GM18505 (cell line): ENCODE data around the gene JAZF1.

Source experiments
- ATAC-seq: cut with Tn5 transposase; IDR thresholded peaks from one replicate; pipeline ENCODE4 v1.9.1; 2021; ENCODE audit not compliant: unreplicated experiment
- POLR2A ChIP-seq: IDR thresholded peaks from 4 replicates; pipeline ENCODE4 v1.6.1; 2011; ENCODE audit warnings: borderline replicate concordance; ENCODE audit not compliant: insufficient read depth, insufficient read length; ENCODE audit errors: extremely low read depth

The JAZF1 gene

DNA sequence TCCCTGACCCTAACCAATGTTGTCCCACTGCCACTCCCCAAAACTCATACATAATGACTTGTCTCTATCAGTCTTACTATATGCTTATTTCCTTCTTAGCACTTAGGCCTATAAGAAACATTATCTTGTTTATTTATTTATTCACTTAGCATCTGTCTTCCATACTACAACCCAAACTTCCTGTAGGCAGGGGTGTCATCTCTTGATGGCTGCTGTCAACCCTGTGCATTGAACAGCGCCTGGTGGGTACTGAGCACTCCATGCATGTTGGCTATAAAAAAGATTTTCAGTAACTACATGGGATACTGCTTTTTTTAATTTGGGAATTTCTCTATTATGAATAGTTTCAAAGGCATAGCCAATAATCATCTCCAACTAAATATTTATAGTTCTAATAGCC is 46.7 kb downstream of the JAZF1 start:
- no peak for ATAC-seq
- no peak for TF ChIP-seq POLR2A

DNA sequence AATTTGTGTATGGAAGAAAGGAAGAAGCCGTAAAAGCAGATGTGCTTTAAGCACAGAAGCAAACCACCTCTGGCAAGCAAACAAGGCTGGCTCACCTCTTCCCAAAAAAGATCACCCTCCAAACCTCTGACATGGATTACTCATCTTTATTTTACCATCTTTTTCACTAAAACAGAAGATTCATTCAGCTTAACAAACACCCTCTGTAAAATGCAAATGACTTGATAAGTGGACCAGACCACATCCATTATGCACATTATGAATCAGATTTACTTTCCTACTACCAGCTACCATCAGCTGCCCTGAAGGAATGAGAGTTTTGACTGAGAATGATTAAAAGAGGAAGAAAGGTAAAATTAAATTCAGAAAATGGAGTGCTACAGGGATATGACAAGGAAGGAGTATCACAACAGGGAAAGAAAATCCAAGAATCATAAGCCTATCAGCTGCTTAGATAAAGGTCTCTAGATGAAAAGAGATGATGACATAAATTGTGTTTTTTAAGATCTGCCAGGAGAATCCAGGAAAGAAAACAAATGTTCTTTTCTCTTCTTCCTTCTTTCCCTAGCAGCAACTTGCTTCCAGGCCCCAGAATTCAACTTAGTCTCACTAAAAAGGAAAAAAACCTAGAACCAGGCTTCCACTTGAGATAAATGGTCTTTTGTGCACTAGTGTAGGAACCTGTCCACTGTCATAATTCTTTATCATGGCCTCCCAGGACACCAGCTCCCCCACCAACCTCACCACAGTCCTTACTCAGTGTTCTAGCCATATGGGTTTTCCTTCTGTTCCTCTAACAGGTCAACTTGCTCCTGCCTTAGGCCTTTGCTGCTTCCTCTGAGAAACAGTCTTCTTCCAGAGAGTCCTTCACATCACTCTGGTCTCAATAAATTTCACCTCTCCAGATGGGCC is 47.4 kb downstream of the JAZF1 start:
- TF ChIP-seq POLR2A = no peak
- ATAC-seq = no peak

DNA sequence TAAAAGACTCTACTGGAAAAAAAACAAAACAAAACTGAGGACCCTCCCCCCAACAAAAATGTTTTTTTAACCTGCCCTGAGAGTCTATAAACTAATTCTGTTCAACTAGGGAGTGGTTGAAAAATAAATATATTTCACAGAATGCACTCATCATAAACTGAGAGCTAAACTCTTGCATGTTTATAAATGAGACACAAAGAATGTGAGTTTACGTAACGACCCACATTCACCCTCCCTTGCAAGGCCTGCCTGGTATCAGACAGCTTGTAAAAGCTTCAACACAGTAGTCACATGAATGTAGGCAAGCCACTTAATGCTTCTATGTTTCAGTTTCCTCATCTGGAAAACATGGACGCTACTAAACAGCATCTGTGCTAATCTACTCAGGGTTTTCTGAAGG is 50.3 kb downstream of the JAZF1 start:
- ATAC-seq = no peak
- no peak for TF ChIP-seq POLR2A

DNA sequence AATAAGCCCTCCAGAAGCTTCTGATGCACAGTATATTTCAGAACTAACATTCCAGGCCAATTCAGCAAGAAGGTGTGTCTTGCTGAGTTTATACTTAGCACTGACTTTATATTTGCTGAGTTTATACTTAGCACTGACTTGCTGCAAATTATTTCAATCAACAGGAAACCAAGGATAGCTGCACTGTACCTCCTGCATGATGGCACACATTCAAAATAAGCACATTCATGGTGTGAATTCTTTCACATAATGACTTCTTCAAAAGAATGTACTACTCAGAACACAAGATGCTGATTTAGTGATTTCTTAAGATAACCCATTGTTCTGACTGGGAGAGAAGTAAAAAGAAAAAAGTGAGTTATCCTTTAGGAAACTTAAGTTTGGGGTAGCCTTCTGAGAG is 52.0 kb downstream of the JAZF1 start:
- TF ChIP-seq POLR2A = no peak
- no peak for ATAC-seq

DNA sequence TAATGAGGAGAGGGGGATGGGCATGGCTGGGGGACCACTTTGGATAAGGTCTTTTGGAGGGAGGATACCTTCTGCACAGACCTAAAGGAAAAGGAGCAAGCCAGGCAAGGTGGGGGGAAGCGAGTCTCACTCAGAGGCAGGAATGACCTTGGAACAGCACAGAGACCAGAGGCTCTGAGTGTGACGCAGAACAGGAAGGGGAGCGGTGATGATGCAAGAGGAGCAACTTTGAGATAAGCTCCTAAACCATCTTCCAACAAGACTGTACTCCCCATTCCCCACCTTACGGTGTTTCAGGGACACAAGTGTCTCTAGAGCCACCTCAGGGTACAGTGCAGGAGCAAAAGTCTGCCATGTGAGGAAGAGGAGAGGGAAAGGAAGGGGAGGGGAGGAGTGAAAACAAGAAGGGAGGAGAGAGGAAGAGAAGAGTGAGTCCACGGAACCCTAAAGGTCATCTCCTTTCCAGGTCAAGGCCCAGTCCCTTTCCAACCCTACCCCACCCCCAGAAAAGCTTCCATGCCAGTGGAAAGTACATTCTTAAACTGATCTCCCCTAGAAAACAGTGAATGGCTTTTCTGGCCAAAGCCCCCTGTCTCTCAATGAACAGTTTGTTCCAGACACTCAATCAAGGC is 54.1 kb downstream of the JAZF1 start:
- ATAC-seq = no peak
- no peak for TF ChIP-seq POLR2A

DNA sequence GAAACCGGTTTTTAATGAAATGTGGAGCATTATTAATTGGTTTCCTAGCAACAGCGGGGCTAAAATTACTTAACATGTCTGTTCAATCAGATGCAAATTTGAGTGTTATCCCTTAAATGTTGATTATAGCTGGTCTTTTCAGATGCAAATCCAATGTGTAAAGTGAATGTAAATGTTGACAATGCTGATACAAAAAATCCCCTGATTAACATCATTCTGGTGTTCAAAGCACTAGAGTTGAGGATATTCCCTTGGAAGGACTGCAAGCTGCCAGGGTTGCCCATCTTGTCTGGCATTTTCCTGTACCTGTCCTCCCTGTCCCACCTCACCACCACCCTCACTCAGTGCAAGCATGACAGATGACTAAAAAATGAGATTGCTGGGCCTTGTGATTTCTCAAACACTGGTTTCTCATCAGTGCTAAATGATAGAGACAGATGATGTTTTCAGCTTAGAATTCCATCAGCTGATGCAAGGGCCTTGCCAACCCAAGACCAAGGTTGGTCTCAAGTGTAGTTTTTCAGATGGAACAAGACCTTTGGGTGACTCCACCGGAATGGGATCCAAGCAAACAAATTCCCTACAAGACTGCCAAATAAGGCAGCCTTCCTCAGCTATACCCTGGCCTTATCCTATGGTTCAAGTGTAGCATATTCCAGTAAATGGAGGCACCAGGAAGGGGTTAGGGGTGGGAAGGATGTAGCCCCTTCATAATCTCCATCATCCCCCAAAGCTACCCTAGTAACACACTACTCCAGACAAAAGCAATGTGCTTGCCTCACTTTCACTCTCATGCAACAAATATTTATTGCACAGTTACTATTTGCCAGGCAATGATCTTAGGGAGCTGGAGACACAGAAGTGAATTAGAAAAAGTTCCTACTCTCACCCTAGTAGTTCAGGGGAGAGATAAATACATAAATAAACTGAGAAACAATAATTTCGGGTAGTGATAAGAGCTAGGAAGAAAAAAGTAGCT is 54.9 kb downstream of the JAZF1 start:
- no peak for TF ChIP-seq POLR2A
- ATAC-seq = no peak

DNA sequence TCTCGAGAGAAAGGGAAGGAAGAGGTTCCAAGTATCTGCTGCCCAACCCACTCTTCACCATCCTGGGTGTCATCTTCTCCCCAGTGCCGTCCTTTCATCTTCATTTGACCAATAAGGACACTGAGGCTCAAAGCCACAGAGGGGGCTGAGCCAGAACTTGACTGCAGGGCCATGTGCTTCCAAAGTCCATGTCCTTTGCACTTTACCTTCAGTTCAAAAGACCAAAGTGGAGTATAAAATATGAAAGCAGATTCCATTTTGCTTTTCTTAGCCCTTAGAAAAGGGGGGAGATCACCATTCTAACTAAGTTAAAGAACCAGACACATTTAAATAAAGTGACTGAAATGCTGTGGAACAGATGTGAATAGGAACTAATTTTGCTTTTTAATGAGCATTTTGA is 56.2 kb downstream of the JAZF1 start:
- ATAC-seq = no peak
- no peak for TF ChIP-seq POLR2A

DNA sequence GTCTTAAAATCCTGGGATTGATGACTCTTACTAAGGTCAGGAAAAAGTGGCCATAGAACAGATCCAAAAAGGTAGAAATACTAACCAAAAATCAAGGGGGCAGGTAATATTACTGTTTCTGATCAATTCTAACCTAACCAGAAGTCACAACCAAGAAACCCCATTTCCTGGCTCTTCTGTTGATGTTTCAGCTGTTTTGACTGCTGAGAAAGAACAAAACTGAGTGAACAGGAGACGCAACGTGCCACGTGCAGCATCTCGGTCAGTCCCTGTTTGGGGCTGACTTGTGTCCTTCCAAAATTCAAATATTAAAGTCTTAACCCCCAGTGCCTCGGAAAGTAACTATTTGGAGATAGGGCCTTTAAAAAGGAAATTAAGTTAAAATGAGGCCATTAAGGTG is 56.8 kb downstream of the JAZF1 start:
- no peak for ATAC-seq

DNA sequence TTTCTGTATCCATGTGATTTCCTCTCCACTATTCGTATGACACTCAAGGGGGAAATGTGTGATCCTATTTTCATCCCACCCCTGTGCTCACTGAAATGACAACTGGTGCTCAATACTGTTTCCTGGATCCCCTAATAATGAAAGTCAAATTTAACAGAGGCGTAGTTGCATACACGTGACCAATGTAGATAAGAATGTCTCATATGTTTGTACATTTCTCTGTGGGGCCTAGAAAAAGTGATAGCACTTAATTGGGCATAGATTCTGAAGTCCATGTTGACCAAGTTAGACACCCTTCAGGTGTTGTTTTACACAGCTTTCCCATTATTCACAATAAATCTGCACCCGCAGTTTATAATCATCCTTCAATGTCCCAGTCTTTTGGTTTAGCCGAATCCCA is 59.1 kb downstream of the JAZF1 start:
- TF ChIP-seq POLR2A = no peak
- ATAC-seq = no peak

More for the DNA sequence above, 56.8 kb downstream of the JAZF1 start:
- no peak for TF ChIP-seq POLR2A

DNA sequence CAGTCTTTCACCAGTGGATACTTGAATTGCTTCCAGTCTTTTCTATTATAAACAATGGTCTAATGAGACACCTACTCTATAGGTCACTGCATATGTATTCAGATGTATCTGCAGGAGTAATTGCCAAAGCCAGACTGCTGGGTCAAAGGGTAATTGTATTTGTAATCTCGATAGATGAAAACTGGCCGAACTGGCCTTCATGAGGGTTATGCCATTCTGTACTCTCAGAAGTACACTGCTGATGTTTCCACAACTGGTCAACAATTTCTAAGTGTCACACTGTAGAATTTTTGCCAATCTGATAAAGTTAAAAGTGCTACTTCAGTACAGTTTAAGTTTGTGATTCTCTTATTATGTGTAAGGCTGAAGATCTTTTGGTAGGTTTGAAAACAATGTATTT is 64.6 kb downstream of the JAZF1 start:
- TF ChIP-seq POLR2A = no peak
- ATAC-seq = no peak

DNA sequence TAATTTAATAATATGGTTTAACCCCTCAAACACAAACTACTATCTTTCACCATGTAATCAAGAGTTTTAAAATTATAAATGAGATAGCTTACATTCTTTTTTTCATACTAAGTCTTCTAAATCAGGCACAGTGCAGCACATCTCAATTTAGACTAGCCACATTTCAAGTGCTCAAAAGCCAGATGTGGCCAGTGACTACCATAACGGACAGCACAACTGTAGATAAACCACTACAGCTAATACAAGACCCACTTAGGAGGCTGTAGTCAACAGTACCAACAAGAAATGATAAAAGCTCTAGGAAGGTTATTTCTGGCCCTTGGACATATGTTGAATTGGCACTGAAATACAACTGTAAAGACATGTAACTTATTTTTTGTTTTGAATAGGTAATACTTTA is 65.3 kb downstream of the JAZF1 start:
- TF ChIP-seq POLR2A = no peak
- ATAC-seq = no peak

DNA sequence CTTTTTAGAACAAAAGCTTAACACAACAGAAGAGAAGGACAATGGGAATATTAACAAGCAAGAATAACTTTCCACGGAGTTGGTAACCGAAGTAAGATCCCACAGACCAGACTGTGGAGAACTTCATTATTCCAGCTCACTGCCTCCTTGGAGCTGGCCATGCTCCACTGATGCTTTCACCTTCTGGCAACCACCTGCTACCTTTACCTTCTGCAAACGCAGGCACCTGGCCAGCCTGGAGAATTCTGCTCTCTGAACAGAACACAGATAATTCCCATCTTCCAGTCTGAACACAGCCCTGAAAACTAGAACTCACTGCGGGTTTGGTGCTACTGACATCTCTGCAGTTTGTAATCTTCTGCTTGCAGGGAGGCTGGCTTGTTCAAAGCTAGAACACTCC is 66.5 kb downstream of the JAZF1 start:
- ATAC-seq = no peak
- TF ChIP-seq POLR2A = no peak

DNA sequence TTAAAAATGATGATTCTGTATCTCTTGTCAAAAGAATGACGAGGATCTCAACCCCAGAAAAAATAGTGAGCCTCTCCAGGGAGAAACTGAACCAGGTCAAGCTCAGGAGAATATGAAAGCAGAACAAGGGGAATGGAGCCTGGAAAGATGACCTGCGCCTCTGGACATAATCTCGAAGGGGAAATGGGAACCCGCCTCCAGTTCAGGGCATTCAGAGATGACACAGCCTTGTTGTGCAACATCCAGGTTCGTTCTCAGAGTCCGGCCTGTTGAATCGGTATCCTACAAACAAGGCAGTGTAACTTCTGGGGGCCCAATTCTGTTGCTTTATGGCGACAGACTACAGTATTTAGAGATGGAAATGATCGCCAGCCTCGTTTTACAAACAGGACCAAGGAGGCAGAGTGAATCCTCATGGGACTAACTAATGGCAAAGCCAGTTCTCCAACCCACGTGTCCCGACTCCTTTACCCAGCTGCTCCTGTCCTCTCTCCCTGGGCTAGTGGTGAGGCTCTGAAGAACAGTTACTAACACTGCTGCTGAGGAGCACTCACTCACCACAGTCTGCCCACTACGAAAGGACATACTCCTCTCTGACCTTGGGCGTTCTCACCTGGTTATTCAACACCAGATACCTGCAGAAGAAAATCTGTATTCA is 67.6 kb downstream of the JAZF1 start:
- TF ChIP-seq POLR2A = no peak
- no peak for ATAC-seq
